NT2/D1 (cell line): ENCODE measurements around the gene CELF5.

ENCODE experiments used
- SUZ12 ChIP-seq: IDR thresholded peaks from 2 replicates; pipeline ENCODE4 v1.6.1; 2011; ENCODE audit not compliant: insufficient read length, insufficient read depth; ENCODE audit errors: extremely low read depth
- YY1 ChIP-seq: IDR thresholded peaks from 2 replicates; pipeline ENCODE4 v1.6.1; 2011; ENCODE audit not compliant: insufficient read length, insufficient read depth
- ZNF274 ChIP-seq: IDR thresholded peaks from 2 replicates; pipeline ENCODE4 v1.6.1; 2011; ENCODE audit warnings: mild to moderate bottlenecking, low read depth, low read length

GRCh38 chr19:3283246-3283751 is 58.8 kb downstream of the CELF5 start:
- TF ChIP-seq SUZ12, result no peak
- TF ChIP-seq ZNF274, result no peak
- no peak for TF ChIP-seq YY1
